A673 (cell line): Measurements from ENCODE around the gene TDO2. TPM values are rescaled to one million over a fixed set of nuclear protein-coding genes. Genes with fewer than 3 reads are reported as not detected.

Experiments
- BruUV-seq: library from RNA; stranded (reverse); fragments of 400-500 nt; replicated peaks from 2 replicates; lab custom pipeline; 2021; lab: Mats Ljungman, UMichigan
- CTCF ChIA-PET: fragments of 300-600 bp; sonication (Branson Sonifier 250); formaldehyde crosslinking; loops from one replicate; lab custom pipeline; 2022; ENCODE audit warnings: antibody characterized with exemption; lab: Charles Lee
- POLR2A ChIA-PET: fragments of 300-600 bp; sonication (Branson Sonifier 250); formaldehyde crosslinking; loops from one replicate; lab custom pipeline; 2022; ENCODE audit warnings: antibody characterized with exemption; ENCODE audit not compliant: low non-redundant PET; lab: Charles Lee
- DNase-seq: peaks from one replicate; pipeline ENCODE4 v3.0.0-alpha.2; 2015; ENCODE audit warnings: low spot score
- H3K27ac ChIP-seq: fragments of 200-600 bp; sonication (generic); 2 replicates; pipeline ENCODE4 v1.5.1; 2016; ENCODE audit warnings: mixed run types, low read depth, mild to moderate bottlenecking, mixed read lengths, antibody characterized with exemption, low read length; ENCODE audit not compliant: poor library complexity, severe bottlenecking
- H3K27me3 ChIP-seq: fragments of 200-600 bp; sonication (generic); replicated peaks from 2 replicates; pipeline ENCODE4 v1.6.1; 2017; ENCODE audit warnings: mixed run types, low read depth, mild to moderate bottlenecking, mixed read lengths, antibody characterized with exemption, low read length; ENCODE audit not compliant: insufficient read depth, poor library complexity
- H3K36me3 ChIP-seq: fragments of 200-600 bp; sonication (generic); 2 replicates; pipeline ENCODE4 v1.6.1; 2016; ENCODE audit warnings: mixed run types, mild to moderate bottlenecking, mixed read lengths, antibody characterized with exemption, low read length; ENCODE audit not compliant: insufficient read depth, poor library complexity, severe bottlenecking
- H3K4me1 ChIP-seq: fragments of 200-600 bp; sonication (generic); 2 replicates; pipeline ENCODE4 v1.6.1; 2017; ENCODE audit warnings: mixed run types, mild to moderate bottlenecking, mixed read lengths, antibody characterized with exemption, low read length; ENCODE audit not compliant: insufficient read depth, poor library complexity, severe bottlenecking
- H3K4me3 ChIP-seq: fragments of 200-600 bp; sonication (generic); 2 replicates; pipeline ENCODE4 v1.5.1; 2016; ENCODE audit warnings: low read depth, mixed run types, mild to moderate bottlenecking, mixed read lengths, low read length; ENCODE audit not compliant: poor library complexity, severe bottlenecking
- H3K9me3 ChIP-seq: fragments of 200-600 bp; sonication (generic); 2 replicates; pipeline ENCODE4 v1.6.1; 2016; ENCODE audit warnings: mixed run types, low read depth, mild to moderate bottlenecking, mixed read lengths, antibody characterized with exemption, low read length; ENCODE audit not compliant: poor library complexity, severe bottlenecking
- EZH2 ChIP-seq: fragments of 200-600 bp; sonication (generic); IDR thresholded peaks from 2 replicates; pipeline ENCODE4 v1.6.1; 2017; ENCODE audit warnings: borderline replicate concordance, low read depth, mild to moderate bottlenecking, mixed read lengths, antibody characterized with exemption, low read length; ENCODE audit not compliant: poor library complexity, severe bottlenecking
- intact Hi-C: fragments of 100-400 bp; cut with micrococcal nuclease; formaldehyde crosslinking; loops from one replicate; pipeline ENCODE4 v1.10.0; 2022; ENCODE audit not compliant: unreplicated experiment
- total RNA-seq: library from RNA; stranded (reverse); gene quantifications from 2 replicates; pipeline ENCODE4 v1.2.3, GENCODE V29; 2021
- TF ChIP-seq, protein P1 (sequence below): fragments of 300-800, 200-600 bp; sonication (generic); conservative IDR thresholded peaks from 2 replicates; pipeline ENCODE4 v1.5.1; 2017; ENCODE audit warnings: low read depth, mild to moderate bottlenecking, antibody characterized with exemption, low read length, moderate library complexity, mixed read lengths

The TDO2 gene
- total RNA-seq, 1 experiment from 2014 or later: 1.0 TPM

DNA sequence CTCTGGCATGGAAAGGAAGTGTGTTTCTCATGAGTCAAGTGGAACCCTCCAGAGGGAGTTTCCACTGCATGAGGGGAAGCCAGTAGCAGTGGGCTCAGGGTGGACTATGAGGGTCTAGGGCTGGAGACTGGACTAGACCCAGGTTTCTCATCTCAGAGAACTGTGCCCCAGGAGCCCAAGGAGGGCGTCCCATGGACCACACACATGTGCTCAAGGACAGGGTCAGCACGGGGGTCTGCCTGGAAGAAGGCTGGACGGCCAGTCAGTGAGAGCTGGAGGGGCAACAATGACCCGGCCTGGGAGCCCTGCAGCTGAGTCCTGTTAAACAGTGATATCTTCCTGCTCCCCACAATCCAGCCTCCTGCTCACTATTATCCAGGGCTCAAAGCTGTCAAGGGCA is 55.9 kb downstream of the TDO2 start:
- BruUV-seq: no TSS peak
- DNase-seq: no peak
- TF ChIP-seq, protein P1, sequence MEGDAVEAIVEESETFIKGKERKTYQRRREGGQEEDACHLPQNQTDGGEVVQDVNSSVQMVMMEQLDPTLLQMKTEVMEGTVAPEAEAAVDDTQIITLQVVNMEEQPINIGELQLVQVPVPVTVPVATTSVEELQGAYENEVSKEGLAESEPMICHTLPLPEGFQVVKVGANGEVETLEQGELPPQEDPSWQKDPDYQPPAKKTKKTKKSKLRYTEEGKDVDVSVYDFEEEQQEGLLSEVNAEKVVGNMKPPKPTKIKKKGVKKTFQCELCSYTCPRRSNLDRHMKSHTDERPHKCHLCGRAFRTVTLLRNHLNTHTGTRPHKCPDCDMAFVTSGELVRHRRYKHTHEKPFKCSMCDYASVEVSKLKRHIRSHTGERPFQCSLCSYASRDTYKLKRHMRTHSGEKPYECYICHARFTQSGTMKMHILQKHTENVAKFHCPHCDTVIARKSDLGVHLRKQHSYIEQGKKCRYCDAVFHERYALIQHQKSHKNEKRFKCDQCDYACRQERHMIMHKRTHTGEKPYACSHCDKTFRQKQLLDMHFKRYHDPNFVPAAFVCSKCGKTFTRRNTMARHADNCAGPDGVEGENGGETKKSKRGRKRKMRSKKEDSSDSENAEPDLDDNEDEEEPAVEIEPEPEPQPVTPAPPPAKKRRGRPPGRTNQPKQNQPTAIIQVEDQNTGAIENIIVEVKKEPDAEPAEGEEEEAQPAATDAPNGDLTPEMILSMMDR: no peak
- Histone ChIP-seq H3K4me3 (no peak overlapping the region), H3K36me3 (no peaks in the 10 kb centered on the region), H3K27me3 (no peaks in the 10 kb centered on the region), H3K9me3 (no peaks in the 10 kb centered on the region), H3K4me1 (no peaks in the 10 kb centered on the region), H3K27ac (no peak overlapping the region)
- intact Hi-C loops: no loop called here
- ChIA-PET POLR2A (no interaction called here), CTCF (no interaction called here)

DNA sequence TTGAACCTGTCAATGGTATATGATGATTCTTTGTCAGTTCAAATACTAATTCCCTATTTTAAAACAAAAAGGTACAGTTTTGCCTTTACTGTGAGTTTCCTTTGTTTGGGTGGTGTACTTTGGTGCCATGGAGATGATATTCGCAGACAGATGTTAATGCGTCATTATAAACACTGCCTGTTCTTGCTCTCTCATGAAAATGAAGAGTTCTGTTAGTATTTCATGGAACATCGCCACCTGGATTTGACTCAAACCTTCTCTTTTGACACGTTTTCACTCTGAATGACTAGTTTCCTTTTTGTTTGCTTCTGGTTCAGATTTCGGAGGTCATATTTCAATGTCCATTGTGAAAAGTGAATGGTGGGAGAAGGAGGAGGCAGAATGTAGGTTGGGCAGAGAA is 57.0 kb downstream of the TDO2 start:
- no peak overlapping the region for H3K27ac ChIP-seq
- ChIA-PET CTCF (no interaction called here), POLR2A (no interaction called here)
- H3K27me3 ChIP-seq: no peaks in the 10 kb centered on the region
- DNase-seq: no peak
- no TSS peak for BruUV-seq
- H3K36me3 ChIP-seq: no peaks in the 10 kb centered on the region
- TF ChIP-seq, protein P1: no peak
- TF ChIP-seq EZH2: no peak
- no peak overlapping the region for H3K4me3 ChIP-seq
- H3K9me3 ChIP-seq: no peaks in the 10 kb centered on the region
- intact Hi-C loops: no loop called here
- H3K4me1 ChIP-seq: no peaks in the 10 kb centered on the region

DNA sequence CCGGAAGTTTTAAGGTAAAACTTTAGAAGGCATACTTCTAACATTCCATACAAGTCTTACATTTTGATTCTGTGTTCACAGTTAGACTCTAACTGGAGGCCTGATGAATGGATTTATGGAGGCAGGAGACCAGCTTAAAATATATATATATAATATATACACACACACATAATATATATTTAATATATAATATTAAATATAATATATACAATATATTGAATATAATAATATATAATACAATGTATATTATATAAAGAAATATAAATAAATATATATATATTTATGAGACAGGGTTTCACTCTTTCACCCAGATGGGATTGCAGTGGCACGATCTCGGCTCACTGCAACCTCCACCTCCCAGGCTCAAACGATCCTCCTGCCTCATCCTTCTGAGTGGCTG is 58.1 kb downstream of the TDO2 start:
- Histone ChIP-seq H3K36me3 (no peaks in the 10 kb centered on the region), H3K27ac (no peak overlapping the region), H3K4me1 (no peaks in the 10 kb centered on the region), H3K9me3 (no peaks in the 10 kb centered on the region), H3K27me3 (no peaks in the 10 kb centered on the region), H3K4me3 (no peak overlapping the region)
- CTCF ChIA-PET: no interaction called here
- no TSS peak for BruUV-seq
- TF ChIP-seq EZH2: no peak
- TF ChIP-seq, protein P1: no peak
- POLR2A ChIA-PET: no interaction called here
- no peak for DNase-seq
- intact Hi-C loops: no loop called here
